GM23248 (cell line): Measurements from ENCODE around the gene RPL41. TPM values are rescaled to one million over a fixed set of nuclear protein-coding genes. Genes with fewer than 3 reads are reported as not detected.

Experiments
- DNase-seq: peaks from one replicate; pipeline ENCODE4 v3.0.0-alpha.2; 2015
- H2AFZ ChIP-seq: fragments of 200-600 bp; sonication (generic); 2 replicates; pipeline ENCODE4 v1.6.1; 2016; ENCODE audit warnings: antibody characterized with exemption
- H3F3A ChIP-seq: fragments of 200-600 bp; sonication (generic); 2 replicates; pipeline ENCODE4 v1.6.1; 2016; ENCODE audit warnings: mild to moderate bottlenecking, antibody characterized with exemption, mixed run types; ENCODE audit not compliant: insufficient read depth
- H3K27ac ChIP-seq: fragments of 200-600 bp; sonication (generic); 2 replicates; pipeline ENCODE4 v1.5.1; 2016; ENCODE audit warnings: mild to moderate bottlenecking
- H3K27me3 ChIP-seq: fragments of 200-600 bp; sonication (generic); replicated peaks from 2 replicates; pipeline ENCODE4 v1.6.1; 2016; ENCODE audit warnings: mild to moderate bottlenecking; ENCODE audit not compliant: insufficient read depth
- H3K36me3 ChIP-seq: fragments of 200-600 bp; sonication (generic); 2 replicates; pipeline ENCODE4 v1.6.1; 2016; ENCODE audit warnings: low read depth, mild to moderate bottlenecking
- H3K4me1 ChIP-seq: fragments of 200-600 bp; sonication (generic); 2 replicates; pipeline ENCODE4 v1.6.1; 2016; ENCODE audit warnings: mild to moderate bottlenecking; ENCODE audit not compliant: insufficient read depth
- H3K4me2 ChIP-seq: fragments of 200-600 bp; sonication (generic); one replicate; pipeline ENCODE4 v1.6.1; 2016; ENCODE audit warnings: mild to moderate bottlenecking; ENCODE audit not compliant: unreplicated experiment
- H3K4me3 ChIP-seq: fragments of 200-600 bp; sonication (generic); 2 replicates; pipeline ENCODE4 v1.5.1; 2016; ENCODE audit warnings: mild to moderate bottlenecking
- H3K79me2 ChIP-seq: fragments of 200-600 bp; sonication (generic); 2 replicates; pipeline ENCODE4 v1.6.1; 2016; ENCODE audit warnings: mild to moderate bottlenecking; ENCODE audit not compliant: insufficient read depth
- H3K9ac ChIP-seq: fragments of 200-600 bp; sonication (generic); 2 replicates; pipeline ENCODE4 v1.6.1; 2016; ENCODE audit warnings: mild to moderate bottlenecking
- H3K9me2 ChIP-seq: fragments of 200-600 bp; sonication (generic); 2 replicates; pipeline ENCODE4 v1.6.1; 2016; ENCODE audit warnings: mixed run types, mild to moderate bottlenecking, moderate library complexity; ENCODE audit not compliant: insufficient read depth
- H3K9me3 ChIP-seq: fragments of 200-600 bp; sonication (generic); one replicate; pipeline ENCODE4 v1.6.1; 2017; ENCODE audit warnings: low read depth
- H4K20me1 ChIP-seq: fragments of 200-600 bp; sonication (generic); 2 replicates; pipeline ENCODE4 v1.6.0; 2016; ENCODE audit not compliant: insufficient read depth
- EZH2 ChIP-seq: fragments of 200-600 bp; sonication (generic); IDR thresholded peaks from 2 replicates; pipeline ENCODE4 v1.6.1; 2018; ENCODE audit warnings: antibody characterized with exemption, mild to moderate bottlenecking; ENCODE audit not compliant: insufficient read depth, poor library complexity, severe bottlenecking
- EZH2phosphoT487 ChIP-seq: fragments of 200-600 bp; sonication (generic); IDR thresholded peaks from 2 replicates; pipeline ENCODE4 v1.6.1; 2018; ENCODE audit warnings: antibody characterized with exemption, moderate library complexity, mild to moderate bottlenecking, low read depth; ENCODE audit not compliant: insufficient read depth
- WGBS, 2 experiments: methylation state at CpG; one replicate each; pipeline ENCODE4 v1.1.6; 2015 to 2017; ENCODE audit warnings: low lambda C conversion rate in 2 of 2, low coverage in 1 of 2; ENCODE audit errors: missing lambda C conversion rate in 2 of 2; 5-methylcytosine and 5-hydroxymethylcytosine counted together
- in situ Hi-C: fragments of 300-500 bp; cut with MboI; formaldehyde crosslinking; loops from 2 replicates; pipeline ENCODE4 v1.15.0; 2020
- polyA plus RNA-seq: library from polyadenylated mRNA; unstranded; fragments of >200 nt; fragmentation: Nextera tagmentation; extraction: Ambion mirVana; gene quantifications from 2 replicates; pipeline ENCODE4 v1.2.1, GENCODE V29; 2016
- total RNA-seq: library from RNA; depleted of rRNA; stranded (reverse); fragments of >200 nt; shearing (Covaris generic); gene quantifications from 2 replicates; pipeline ENCODE4 v1.2.3, GENCODE V29; 2014

Gene RPL41
- total and polyA plus RNA-seq, 2 experiments from 2014 or later, result 1,892 to 2,545 TPM

GRCh38 chr12:56078427-56078826 lies 38.0 kb upstream of the RPL41 start:
- 100% methylated on average over 1 of the region's 1 CpG for WGBS, 2 experiments
- H3K36me3 ChIP-seq, result no peaks in the 10 kb centered on the region
- H2AFZ ChIP-seq, result peak overlapping the region; percentile 91
- H3K9me3 ChIP-seq, result no peaks in the 10 kb centered on the region
- in situ Hi-C loops, result no loop called here
- no peak overlapping the region for H3K4me3 ChIP-seq
- no peaks in the 10 kb centered on the region for H3K4me1 ChIP-seq
- TF ChIP-seq EZH2, result no peak
- TF ChIP-seq EZH2phosphoT487, result no peak
- no peak overlapping the region for H3K27ac ChIP-seq
- H3K79me2 ChIP-seq, result no peaks in the 10 kb centered on the region
- H3K9me2 ChIP-seq, result no peaks in the 10 kb centered on the region
- no peak overlapping the region for H3K4me2 ChIP-seq
- no peak overlapping the region for H3K9ac ChIP-seq
- peaks cover 6% of the 10 kb centered on the region for H3F3A ChIP-seq
- no peak for DNase-seq
- H4K20me1 ChIP-seq, result no peaks in the 10 kb centered on the region
- no peaks in the 10 kb centered on the region; the same call in 1 of the 2 replicates for H3K27me3 ChIP-seq

DNA sequence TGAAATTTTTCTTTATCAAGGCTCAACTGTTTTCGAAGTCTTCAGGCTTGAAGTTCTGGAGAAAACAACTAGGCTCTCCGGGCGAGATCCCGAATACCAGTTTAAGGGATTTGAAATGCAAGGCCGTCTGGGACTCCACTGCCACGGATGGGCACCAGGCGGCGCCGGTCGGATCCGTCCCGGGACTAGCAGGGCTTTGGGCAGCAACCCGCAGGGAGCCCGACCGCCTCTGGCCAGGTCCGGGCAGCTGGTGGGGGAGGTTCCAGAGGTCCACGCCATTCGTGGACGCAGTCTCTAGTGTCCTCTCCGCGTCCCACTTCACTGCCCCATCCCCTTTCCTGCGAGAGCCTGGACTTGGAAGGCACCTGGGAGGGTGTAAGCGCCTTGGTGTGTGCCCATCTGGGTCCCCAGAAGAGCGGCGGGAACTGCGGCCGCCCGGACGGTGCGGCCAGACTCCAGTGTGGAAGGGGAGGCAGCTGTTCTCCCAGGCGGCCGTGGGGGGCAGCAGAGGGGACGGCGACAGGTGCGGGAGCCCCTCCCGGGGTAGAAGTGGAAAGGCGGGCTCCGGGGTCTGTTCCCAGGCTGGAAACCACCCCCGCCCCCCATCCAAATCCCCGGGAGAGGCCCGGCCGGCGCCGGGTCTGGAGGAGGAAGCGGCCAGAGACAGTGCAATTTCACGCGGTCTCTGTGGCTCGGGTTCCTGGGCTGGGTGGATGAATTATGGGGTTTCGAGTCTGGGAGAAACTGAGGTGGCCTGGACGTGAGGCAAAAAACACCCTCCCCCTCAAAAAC lies 37.3 kb upstream of the RPL41 start:
- no peaks in the 10 kb centered on the region for H3K9me3 ChIP-seq
- peaks cover 6% of the 10 kb centered on the region for H3F3A ChIP-seq
- peak overlapping the region; percentile 90 for H3K4me2 ChIP-seq
- 1 to 2% methylated on average over 42 to 49 of the region's 50 CpGs for WGBS, 2 experiments
- H2AFZ ChIP-seq, result peak overlapping the region; percentile 91
- no peaks in the 10 kb centered on the region; the same call in 1 of the 2 replicates for H3K27me3 ChIP-seq
- in situ Hi-C loops, result no loop called here
- H3K36me3 ChIP-seq, result no peaks in the 10 kb centered on the region
- no peak for TF ChIP-seq EZH2
- no peak for TF ChIP-seq EZH2phosphoT487
- no peaks in the 10 kb centered on the region for H3K4me1 ChIP-seq
- peak overlapping the region; percentile 19; the same call in 1 of the 2 replicates for H3K27ac ChIP-seq
- peak; percentile 93 for DNase-seq
- H3K4me3 ChIP-seq, result peak overlapping the region; percentile 75
- H3K9me2 ChIP-seq, result no peaks in the 10 kb centered on the region
- H3K79me2 ChIP-seq, result no peaks in the 10 kb centered on the region
- H3K9ac ChIP-seq, result peak overlapping the region; percentile 60
- no peaks in the 10 kb centered on the region for H4K20me1 ChIP-seq

DNA sequence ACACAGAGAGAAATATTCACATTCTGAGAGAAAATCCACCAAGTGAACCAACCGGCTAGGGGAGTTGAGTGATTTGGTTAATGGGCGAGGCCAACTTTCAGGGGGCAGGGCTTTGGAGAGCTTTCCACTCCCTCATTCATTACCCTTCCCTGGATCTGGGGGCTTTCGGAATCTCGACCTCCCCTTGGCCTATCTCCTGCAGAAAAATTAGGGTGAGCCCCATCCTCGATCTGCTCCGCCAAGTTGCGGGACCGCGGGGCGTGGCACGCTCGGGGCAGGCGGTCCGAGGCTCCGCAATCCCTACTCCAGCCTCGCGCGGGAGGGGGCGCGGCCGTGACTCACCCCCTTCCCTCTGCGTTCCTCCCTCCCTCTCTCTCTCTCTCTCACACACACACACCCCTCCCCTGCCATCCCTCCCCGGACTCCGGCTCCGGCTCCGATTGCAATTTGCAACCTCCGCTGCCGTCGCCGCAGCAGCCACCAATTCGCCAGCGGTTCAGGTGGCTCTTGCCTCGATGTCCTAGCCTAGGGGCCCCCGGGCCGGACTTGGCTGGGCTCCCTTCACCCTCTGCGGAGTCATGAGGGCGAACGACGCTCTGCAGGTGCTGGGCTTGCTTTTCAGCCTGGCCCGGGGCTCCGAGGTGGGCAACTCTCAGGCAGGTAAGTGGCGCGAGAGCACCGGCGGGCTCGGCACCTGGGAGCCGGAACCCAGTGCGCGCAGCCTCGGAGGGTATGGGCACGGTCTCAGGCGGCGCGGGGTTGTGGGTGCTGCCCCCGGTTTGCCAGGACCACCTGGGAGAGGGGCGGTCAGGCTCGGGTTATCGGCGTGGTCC lies 36.5 kb upstream of the RPL41 start, which contains the start of gene ERBB3:
ERBB3 (plus strand) TSS at position 443 of the 833 bp plus-strand sequence; CDS start at position 579, 136 bp downstream.
- no peaks in the 10 kb centered on the region; the same call in 1 of the 2 replicates for H3K27me3 ChIP-seq
- H3K9me2 ChIP-seq, result no peaks in the 10 kb centered on the region
- no peaks in the 10 kb centered on the region for H3K9me3 ChIP-seq
- no peaks in the 10 kb centered on the region for H3K79me2 ChIP-seq
- peak; percentile 90 for DNase-seq
- no peaks in the 10 kb centered on the region for H4K20me1 ChIP-seq
- no peaks in the 10 kb centered on the region for H3K4me1 ChIP-seq
- 0 to 1% methylated on average over 38 to 59 of the region's 59 CpGs for WGBS, 2 experiments
- H2AFZ ChIP-seq, result peak within 1 kb of the TSS; percentile 91
- H3K4me2 ChIP-seq, result peak within 1 kb of the TSS; percentile 90
- H3F3A ChIP-seq, result peaks cover 6% of the 10 kb centered on the region
- peak within 1 kb of the TSS; percentile 75 for H3K4me3 ChIP-seq
- in situ Hi-C loops, result no loop called here
- no peaks in the 10 kb centered on the region for H3K36me3 ChIP-seq
- peak within 1 kb of the TSS; percentile 19; the same call in 1 of the 2 replicates for H3K27ac ChIP-seq
- TF ChIP-seq EZH2phosphoT487, result no peak
- TF ChIP-seq EZH2, result no peak
- H3K9ac ChIP-seq, result peak within 1 kb of the TSS; percentile 60

GRCh38 chr12:56080556-56081138 lies 35.8 kb upstream of the RPL41 start:
- TF ChIP-seq EZH2phosphoT487 (no peak), EZH2 (no peak)

More at GRCh38 chr12:56080556-56081138, 35.8 kb upstream of the RPL41 start:
- no peaks in the 10 kb centered on the region for H3K9me3 ChIP-seq
- H2AFZ ChIP-seq, result peak overlapping the region; percentile 91
- no peaks in the 10 kb centered on the region for H4K20me1 ChIP-seq
- WGBS, 2 experiments, result 32 to 36% methylated on average over 20 of the region's 20 CpGs
- no peaks in the 10 kb centered on the region for H3K36me3 ChIP-seq
- no peak overlapping the region for H3K9ac ChIP-seq
- H3K27ac ChIP-seq, result no peak overlapping the region
- peaks cover 6% of the 10 kb centered on the region for H3F3A ChIP-seq
- no peaks in the 10 kb centered on the region for H3K9me2 ChIP-seq
- H3K79me2 ChIP-seq, result no peaks in the 10 kb centered on the region
- no peaks in the 10 kb centered on the region; the same call in 1 of the 2 replicates for H3K27me3 ChIP-seq
- peak overlapping the region; percentile 90 for H3K4me2 ChIP-seq
- no peaks in the 10 kb centered on the region for H3K4me1 ChIP-seq
- DNase-seq, result peak; percentile 2
- in situ Hi-C loops, result no loop called here
- H3K4me3 ChIP-seq, result peak overlapping the region; percentile 75
